ENCODE results near the gene HNF4A. TPM values are rescaled to one million over a fixed set of nuclear protein-coding genes. Genes with fewer than 3 reads are reported as not detected.

The HNF4A gene
- total and polyA plus RNA-seq, 2 of the 13 experiments (the other 11 are each of a cell fraction or from before 2014, with no cell fraction given) = 80.9 to 169 TPM

GRCh38 chr20:44403194-44404112 lies 48.0 kb downstream of the HNF4A start (continued):
- no peak for TF ChIP-seq ZNF784 (CRISPR knock-in tag; IDR thresholded peaks at IDR 0.05; ENCODE audit: borderline replicate concordance)
- no peak for TF ChIP-seq EZH2 (conservative IDR thresholded peaks at IDR 0.05; ENCODE audit: low read depth, low read length)
- TF ChIP-seq, protein P1, sequence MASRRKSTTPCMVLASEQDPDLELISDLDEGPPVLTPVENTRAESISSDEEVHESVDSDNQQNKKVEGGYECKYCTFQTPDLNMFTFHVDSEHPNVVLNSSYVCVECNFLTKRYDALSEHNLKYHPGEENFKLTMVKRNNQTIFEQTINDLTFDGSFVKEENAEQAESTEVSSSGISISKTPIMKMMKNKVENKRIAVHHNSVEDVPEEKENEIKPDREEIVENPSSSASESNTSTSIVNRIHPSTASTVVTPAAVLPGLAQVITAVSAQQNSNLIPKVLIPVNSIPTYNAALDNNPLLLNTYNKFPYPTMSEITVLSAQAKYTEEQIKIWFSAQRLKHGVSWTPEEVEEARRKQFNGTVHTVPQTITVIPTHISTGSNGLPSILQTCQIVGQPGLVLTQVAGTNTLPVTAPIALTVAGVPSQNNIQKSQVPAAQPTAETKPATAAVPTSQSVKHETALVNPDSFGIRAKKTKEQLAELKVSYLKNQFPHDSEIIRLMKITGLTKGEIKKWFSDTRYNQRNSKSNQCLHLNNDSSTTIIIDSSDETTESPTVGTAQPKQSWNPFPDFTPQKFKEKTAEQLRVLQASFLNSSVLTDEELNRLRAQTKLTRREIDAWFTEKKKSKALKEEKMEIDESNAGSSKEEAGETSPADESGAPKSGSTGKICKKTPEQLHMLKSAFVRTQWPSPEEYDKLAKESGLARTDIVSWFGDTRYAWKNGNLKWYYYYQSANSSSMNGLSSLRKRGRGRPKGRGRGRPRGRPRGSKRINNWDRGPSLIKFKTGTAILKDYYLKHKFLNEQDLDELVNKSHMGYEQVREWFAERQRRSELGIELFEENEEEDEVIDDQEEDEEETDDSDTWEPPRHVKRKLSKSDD (CRISPR knock-in tag; IDR thresholded peaks at IDR 0.05; ENCODE audit: low read depth) = no peak
- TF ChIP-seq SAP130 (CRISPR knock-in tag; IDR thresholded peaks at IDR 0.05; ENCODE audit: low read depth) = no peak; the same call in 1 of the 2 replicates
- TF ChIP-seq, protein P2, sequence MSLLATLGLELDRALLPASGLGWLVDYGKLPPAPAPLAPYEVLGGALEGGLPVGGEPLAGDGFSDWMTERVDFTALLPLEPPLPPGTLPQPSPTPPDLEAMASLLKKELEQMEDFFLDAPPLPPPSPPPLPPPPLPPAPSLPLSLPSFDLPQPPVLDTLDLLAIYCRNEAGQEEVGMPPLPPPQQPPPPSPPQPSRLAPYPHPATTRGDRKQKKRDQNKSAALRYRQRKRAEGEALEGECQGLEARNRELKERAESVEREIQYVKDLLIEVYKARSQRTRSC (CRISPR knock-in tag; IDR thresholded peaks at IDR 0.05; ENCODE audit: low read depth) = no peak
- no peak for TF ChIP-seq XRCC5 (optimal IDR thresholded peaks at IDR 0.05; ENCODE audit: low read length)
- 0 out of 2 replicates have a peak, but pooled peaks have one; percentile 1 for TF ChIP-seq ZBTB3 (CRISPR knock-in tag; IDR thresholded peaks at IDR 0.05; ENCODE audit: borderline replicate concordance, low read depth)
- TF ChIP-seq ZFP62 (CRISPR knock-in tag; IDR thresholded peaks at IDR 0.05) = no peak
- TF ChIP-seq, protein P3, sequence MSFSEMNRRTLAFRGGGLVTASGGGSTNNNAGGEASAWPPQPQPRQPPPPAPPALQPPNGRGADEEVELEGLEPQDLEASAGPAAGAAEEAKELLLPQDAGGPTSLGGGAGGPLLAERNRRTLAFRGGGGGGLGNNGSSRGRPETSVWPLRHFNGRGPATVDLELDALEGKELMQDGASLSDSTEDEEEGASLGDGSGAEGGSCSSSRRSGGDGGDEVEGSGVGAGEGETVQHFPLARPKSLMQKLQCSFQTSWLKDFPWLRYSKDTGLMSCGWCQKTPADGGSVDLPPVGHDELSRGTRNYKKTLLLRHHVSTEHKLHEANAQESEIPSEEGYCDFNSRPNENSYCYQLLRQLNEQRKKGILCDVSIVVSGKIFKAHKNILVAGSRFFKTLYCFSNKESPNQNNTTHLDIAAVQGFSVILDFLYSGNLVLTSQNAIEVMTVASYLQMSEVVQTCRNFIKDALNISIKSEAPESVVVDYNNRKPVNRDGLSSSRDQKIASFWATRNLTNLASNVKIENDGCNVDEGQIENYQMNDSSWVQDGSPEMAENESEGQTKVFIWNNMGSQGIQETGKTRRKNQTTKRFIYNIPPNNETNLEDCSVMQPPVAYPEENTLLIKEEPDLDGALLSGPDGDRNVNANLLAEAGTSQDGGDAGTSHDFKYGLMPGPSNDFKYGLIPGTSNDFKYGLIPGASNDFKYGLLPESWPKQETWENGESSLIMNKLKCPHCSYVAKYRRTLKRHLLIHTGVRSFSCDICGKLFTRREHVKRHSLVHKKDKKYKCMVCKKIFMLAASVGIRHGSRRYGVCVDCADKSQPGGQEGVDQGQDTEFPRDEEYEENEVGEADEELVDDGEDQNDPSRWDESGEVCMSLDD (CRISPR knock-in tag; IDR thresholded peaks at IDR 0.05; ENCODE audit: borderline replicate concordance) = no peak
- TF ChIP-seq MZF1 (CRISPR knock-in tag; IDR thresholded peaks at IDR 0.05; ENCODE audit: borderline replicate concordance) = no peak
- TF ChIP-seq HNF1B (CRISPR knock-in tag; IDR thresholded peaks at IDR 0.05) = peak; percentile 34; the same call in 1 of the 2 replicates
- TF ChIP-seq, protein P4, sequence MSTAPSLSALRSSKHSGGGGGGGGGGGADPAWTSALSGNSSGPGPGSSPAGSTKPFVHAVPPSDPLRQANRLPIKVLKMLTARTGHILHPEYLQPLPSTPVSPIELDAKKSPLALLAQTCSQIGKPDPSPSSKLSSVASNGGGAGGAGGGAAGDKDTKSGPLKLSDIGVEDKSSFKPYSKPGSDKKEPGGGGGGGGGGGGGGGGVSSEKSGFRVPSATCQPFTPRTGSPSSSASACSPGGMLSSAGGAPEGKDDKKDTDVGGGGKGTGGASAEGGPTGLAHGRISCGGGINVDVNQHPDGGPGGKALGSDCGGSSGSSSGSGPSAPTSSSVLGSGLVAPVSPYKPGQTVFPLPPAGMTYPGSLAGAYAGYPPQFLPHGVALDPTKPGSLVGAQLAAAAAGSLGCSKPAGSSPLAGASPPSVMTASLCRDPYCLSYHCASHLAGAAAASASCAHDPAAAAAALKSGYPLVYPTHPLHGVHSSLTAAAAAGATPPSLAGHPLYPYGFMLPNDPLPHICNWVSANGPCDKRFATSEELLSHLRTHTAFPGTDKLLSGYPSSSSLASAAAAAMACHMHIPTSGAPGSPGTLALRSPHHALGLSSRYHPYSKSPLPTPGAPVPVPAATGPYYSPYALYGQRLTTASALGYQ (CRISPR knock-in tag; IDR thresholded peaks at IDR 0.05) = 0 out of 2 replicates have a peak, but pooled peaks have one; percentile 18
- TF ChIP-seq SCMH1 (CRISPR knock-in tag; IDR thresholded peaks at IDR 0.05; ENCODE audit: borderline replicate concordance) = no peak
- TF ChIP-seq CSRNP1 (CRISPR knock-in tag; IDR thresholded peaks at IDR 0.05) = peak; percentile 67; the same call in 1 of the 2 replicates
